Stimulated activated CD4-positive, alpha-beta T cell treated with anti-CD3 and anti-CD28 coated beads, Interleukin-12 subunit alpha, Interleukin-12 subunit beta, amount 100 ng/mL, for 24 hours (primary cell): ENCODE data around the gene GPRC5C.
A peak's percentile ranks its signal among the peaks of the same experiment; 100 is the strongest.

ENCODE experiments used
- DNase-seq, 2 experiments: peaks; one replicate each; pipeline ENCODE4 v3.0.0-alpha.2; 2020; ENCODE audit warnings: low read depth in 2 of 2

Gene GPRC5C

DNA sequence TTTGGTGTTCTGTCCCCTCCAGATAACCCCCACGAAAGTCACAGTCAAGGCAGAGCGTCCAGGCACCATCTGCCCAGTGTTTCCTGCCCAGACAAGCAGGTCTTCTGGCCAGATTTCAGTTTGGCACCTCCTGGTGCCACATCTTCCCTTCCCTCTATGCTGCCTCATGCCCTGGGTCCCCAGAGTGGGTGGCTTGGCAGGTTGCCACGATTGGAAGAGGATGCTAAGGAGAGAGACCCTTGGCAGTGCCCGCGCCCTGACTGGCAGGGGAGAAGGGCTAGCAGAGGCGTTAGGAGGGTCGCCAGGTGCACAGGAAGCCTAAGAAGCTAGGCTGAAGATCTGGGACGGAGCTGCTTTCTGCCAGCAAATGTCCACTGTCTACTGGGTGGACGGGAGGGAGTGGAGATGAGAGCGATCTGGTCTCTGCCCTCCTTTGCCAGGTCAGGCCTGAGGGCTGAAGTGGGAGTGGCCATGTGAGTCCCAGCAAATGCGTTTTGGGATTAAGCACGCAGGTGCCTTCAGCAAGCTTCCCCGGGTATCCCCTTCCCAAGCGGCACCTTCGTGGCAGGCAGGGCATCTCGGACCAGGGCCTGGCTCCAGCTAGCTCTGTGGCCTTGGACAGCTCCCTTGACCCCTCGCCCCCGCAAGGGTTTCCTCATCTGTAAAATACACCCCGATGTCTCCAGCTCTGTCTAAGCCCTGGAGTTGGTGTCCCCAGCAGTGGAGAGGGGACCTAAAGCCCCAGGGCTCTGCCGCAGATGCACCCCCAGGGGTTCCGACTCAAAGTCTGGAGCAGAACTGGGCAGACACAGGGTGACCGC, 21.2 kb downstream of the GPRC5C start:
- DNase-seq = no peak

DNA sequence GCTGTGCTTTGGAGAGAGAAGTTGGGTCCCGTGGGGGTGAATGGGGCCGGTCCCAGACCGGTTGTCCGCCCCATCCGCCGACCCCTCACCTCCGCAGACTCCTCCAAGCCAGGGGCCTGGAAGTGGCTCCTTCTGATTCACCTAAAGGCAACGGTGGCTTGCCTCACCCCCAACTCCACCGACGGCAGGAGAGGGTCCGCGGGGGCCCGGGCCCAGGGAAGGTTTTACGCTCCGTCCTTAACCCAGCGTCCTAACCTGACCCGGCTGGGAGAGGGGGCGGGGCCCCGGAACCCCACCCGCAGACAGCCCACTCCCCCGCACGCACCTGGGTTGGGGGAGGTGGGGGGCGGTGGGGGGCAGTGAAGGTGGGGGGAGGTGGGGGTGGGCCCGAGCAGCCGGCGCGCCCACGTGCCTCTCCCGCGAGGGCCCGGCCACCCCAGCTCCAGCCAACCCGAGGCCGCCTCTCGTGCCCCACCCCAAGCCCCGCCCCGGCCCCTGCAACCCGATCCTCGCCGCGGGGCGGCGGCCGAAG, 21.8 kb downstream of the GPRC5C start:
- no peak for DNase-seq

DNA sequence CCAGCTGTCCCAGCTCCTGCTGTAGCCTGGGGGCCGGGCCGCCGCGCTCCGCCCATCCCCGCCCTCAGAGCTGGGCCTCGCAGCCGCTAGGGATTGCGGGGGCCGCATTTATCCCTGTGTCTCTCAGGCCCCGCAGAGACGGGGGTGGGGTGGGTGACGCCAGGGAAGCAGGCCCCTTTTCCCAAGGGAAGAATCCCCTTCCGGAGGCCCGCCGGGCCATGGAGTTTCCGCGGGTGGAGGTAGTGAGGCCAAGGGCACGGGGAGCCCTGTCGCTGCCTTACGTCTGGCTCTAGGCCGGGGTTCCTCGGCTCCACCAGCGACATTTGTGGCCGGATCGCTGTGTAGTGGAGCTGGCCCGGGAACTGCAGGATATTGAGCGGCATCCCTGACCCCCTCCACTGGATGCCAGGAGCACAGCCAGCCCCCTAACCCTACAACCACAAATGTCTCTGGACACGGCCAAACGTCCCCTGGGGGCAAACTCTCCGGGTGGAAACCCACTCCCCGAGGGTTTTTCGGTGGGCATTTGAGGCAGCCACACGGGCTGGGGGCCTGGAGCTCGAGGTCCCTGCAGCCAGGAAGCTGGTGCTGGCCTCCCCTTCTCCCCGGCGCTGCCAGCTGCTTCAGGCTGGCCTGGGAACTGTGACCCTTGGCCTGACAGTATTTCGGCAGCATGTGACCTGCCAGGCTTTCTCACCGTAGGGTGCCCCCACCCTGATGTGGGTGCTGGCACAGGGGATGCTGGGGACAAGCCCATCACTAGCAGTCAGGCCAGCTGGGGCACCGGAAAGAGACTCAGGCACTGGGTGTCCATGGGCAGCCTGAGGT, 22.5 kb downstream of the GPRC5C start:
- DNase-seq = peak; percentile 43 to 76

DNA sequence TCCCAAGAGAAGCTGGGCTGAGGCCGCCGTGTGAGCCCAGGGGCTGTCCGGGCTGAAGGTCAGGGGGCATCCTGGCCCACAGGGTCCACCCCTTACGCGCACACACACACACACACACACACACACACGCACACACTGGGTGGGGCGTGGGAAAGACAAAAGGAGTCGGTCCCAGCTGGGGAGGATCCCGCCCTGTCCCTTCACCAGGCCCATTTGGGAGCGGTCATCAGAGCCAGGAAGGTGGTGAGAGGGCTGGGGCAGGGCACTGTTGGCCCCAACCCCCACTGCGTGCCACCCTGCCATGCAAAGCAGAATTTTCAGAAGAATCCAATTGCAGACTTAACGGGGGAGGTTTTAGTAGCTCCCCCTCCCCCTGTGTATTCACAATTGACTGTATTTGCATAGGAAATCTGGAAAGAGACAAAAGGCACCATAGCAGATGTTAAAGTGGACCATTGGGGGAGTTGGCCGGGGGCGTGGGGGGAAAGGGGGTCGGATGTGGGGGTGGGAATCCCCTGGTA, 23.2 kb downstream of the GPRC5C start:
- DNase-seq = no peak

DNA sequence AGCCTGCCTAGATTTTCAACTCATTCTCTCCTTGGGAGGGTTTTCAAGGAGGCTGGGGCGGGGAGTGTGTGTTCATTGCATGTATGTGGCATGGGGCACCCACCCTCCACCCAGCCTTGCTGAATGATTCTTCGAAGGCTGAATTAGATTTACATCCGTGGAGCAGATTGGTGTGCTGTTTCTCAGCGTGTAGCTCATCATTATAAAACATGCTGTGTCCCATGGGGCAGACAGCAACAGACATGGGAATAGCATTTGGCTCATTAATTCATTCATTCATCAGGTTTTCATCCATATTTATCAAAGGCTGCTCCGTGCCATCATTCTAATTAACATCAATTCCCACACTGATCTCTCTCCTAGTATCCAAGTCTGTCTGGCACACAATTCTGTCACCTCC, 23.9 kb downstream of the GPRC5C start:
- DNase-seq = no peak

DNA sequence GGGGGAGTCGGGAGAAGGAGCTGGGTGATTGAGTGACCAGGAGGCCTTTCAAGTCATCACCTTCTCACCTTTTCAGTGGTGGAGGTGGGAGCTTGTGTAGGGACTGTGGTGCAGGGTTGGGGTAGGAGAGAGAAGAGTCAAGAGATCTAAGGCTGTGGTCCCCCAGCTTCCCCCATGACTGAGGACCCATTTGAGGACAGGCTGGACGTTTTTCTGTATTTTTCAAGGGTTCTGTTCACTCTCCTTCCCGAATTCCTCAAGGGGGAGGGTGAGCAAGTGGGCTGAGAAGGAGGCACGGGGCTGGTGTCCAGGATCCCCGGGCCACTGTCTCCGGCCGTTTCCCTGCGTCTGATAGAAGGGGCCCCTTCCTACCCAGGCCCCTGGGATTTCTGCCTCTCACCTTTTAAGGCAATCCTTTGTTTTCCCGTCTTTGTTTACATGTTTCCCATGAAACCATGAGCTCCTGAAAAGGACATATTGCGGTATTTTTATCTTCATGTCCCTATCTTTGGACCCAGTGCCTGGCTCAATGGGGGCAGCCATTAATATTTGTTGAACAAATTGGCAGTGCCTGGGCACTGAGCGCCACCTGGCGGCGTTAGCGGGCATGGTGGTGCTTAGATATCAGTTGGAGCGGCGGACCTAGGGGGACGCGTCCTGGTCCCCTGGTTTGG, 25.4 kb downstream of the GPRC5C start:
- peak; percentile 51 to 75 for DNase-seq

DNA sequence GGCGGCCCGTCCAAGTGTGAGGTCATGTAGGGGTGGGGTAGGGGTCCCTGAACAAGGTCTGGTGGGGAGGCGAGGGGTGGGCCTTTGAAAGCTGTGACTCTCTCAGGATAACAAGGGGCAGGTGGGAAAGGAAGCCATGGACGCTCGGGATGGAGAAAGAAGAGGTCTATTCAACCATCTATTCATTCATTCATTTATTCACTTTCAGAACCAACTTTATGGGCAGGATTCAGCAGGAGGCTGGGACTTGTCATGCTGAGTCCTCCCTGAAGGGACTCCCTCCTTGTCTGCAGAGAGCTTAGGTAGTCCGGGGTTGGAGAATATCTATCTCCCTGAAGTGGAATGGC, 25.9 kb downstream of the GPRC5C start:
- DNase-seq = no peak

DNA sequence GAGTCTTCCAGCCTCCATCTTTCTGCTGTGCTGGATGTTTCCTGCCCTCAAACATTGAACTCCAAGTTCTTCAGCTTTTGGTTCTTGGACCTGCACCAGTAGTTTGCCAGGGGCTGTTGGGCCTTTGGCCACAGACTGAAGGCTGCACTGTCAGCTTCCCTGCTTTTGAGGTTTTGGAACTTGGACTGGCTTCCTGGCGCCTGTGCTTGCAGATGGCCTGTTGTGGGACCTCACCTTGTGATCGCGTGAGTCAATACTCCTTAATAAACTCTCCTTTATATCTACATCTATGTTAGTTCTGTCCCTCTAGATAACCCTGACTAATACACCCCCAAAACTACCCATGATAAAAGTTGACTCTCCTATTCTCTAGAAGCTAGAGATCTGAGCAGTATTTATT, 26.9 kb downstream of the GPRC5C start:
- DNase-seq = no peak

DNA sequence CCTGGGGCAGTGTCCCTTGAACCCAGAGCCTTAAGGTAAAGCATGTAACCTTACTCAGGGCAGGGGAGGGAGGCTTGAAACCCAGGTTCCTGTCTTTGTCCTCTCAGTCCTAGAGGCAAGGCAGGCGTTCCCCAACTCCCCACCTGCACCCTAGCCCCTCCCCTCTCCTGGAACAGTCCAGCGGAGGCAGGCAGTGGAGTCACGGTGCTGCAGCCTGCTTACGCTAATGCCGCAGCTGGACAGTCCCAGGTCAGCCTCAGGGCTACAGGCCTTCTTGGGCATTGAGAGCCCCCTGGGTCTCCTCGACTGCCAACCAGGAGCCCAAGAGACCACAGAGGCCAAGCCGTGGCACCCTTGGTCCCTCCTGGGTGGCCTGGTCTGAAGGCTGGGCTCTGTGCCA, 27.7 kb downstream of the GPRC5C start:
- no peak for DNase-seq

DNA sequence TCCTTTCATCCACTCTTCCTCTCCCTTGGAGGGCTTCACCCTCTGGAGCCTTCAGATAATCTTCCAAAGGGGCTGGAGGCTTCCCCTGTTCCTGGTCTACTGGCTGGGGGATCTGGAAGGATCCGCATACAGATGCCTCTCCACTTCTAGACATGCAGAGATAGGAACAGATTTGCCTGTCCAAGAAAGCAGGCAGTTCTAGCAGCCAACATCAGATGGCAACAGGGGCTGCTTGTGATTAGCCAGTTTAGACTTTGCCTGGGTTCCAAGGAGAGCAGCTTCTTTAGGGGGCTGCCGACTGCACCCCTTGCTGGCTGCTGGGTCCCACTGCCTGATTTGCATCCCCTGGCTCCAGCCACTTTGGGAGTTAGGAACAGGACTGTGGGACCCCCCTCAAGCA, 28.4 kb downstream of the GPRC5C start:
- no peak for DNase-seq

DNA sequence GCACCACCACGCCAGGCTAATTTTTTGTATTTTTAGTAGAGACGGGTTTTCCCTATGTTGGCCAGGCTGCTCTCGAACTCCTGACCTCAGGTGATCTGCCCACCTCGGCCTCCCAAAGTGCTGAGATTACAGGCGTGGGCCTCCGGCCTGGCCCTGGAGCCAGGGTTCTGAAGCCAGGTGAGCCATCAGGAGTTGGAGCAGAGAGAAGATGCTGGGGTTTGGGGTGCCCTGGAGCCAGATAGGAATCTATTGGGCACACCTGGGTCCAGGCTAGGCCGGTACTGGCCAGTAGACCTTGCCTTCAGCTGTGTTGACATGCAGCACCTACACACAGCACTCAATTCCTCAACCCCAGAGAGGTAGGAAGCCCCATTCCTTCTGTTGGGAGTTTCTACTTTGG, 29.1 kb downstream of the GPRC5C start:
- no peak for DNase-seq

DNA sequence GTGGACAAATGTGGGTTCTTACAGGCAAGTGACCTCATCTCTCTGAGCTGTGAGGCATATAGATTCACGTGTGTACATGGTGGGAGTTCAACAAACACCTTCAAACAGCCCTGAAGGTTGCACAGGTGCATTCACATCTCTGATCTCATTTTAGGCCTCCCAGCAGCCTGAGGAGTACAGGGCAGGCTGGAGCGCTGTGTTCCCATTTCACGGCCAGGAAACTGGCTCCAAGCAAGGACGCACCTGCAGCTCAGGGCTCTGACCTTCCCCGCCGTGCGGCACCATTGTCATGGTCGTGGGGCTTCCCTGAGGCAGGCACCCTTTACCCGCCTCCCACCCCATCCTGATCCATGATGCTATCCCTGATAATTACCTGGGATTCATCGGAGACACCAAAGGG, 29.7 kb downstream of the GPRC5C start:
- DNase-seq = no peak

DNA sequence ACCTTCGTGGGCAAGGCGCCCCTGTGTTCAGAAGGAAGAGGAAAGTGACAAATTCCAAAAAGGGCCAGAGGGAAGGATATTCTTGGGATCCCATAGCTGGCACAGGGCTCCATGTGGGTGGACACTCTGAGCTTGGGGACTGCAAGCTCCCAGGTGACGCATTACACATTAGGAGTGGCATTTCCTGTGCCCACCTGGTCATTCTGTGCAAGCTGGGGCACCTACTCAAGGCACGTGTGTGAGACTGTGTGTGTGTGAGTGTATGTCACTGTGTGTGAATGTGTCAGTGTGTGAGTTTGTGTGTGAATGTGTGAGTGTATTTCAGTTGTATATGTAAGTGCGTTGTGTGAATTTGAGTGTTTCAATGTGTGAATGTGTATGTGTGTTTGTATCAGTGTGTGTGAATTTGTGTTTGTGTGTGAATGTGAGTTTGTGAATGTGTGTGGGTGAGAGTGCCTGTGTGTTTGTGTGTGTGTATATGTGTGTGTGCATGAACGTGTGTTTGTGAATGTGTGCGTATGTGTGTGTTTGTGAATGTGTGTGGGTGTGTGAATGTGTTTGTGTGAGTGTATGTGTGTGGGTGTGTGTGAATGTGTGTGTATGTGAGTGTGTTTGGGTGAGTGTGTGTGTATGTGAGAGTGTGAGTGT, 33.0 kb downstream of the GPRC5C start:
- no peak for DNase-seq

DNA sequence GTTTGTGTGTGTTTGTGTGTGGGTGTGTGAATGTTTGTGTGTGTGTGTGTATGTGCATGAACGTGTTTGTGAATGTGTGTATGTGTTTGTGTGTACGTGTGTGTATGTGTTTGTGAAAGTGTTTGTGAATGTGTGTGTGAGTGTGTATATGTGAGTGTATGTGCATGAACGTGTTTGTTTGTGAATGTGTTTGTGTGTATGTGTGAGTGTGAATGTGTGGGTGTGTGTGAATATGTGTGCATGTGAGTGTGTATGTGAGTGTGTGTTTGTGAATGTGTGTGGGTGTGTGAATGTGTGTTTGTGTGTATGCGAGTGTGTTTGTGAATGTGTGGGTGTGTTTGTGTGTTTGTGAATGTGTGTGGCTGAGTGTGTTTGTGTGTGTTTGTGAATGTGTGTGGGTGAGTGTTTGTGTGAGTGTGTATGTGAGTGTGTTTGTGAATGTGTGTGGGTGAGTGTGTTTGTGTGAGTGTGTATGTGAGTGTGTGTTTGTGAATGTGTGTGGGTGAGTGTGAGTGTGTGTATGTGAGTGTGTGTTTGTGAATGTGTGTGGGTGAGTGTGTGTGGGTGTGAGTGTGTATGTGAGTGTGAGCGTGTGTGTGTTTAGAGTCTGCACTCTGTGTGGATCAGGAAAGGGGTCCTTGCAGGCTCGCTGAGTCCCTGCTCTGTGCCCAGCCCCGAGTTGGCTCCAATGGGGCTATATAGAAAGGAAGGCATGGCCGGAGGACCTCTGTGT, 33.7 kb downstream of the GPRC5C start:
- no peak for DNase-seq

DNA sequence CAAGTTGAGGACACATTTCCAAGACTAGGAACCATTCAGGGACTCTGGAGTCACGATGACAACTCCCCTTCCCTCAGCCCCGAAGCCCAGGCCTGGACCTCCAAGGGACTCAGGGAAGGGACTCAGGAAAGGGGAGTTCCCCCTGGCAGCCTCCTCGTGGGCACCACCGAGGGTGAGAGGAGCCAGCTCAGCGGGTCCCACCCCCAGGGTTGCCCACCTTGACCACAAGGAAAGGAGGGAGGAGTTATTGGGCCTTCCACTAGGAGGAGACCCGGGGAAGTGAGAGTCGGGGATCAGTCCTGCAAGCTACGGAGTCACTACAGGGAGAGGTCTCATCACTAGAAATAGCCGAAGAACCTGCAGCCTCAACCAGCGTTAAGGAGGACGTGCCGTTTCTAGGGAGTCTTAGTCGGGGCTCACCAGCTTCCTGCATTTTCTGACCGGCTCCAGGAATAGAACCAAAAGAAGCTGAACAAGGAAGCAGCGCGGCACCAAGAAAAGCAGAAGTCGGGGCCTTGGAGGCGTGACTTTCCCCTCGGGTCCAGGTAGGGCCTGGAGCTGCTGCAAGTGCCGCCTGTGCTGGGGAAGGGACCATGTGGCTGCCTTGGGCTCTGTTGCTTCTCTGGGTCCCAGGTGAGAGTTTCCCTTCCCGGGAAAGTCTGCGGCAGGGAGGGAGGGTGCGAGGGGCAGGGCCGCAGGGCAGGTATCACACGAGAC, 34.4 kb downstream of the GPRC5C start, which contains the start of gene CD300A:
Gene CD300A, plus strand, starts transcription at position 524 of the 717 bp plus-strand sequence. Its CDS starts 70 bp downstream, at position 594.
- DNase-seq = no peak

DNA sequence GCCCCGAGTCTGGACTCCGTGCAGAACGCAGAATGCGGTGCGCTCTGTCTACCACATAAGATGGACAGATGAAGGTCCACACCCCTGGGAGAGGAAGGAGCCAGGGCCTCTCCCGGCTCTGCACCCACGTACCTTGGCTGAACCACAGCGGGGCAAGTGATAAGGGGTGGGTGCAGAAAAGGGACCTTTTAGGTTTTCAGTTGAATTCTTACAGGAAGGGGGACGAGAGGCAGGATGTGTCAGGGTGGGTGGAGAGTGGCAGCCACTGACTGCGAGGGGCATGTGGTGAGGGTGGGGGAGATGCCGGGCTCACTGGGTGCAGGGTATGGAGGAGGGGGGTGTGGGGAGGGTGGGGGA, 34.9 kb downstream of the GPRC5C start:
- DNase-seq = no peak

DNA sequence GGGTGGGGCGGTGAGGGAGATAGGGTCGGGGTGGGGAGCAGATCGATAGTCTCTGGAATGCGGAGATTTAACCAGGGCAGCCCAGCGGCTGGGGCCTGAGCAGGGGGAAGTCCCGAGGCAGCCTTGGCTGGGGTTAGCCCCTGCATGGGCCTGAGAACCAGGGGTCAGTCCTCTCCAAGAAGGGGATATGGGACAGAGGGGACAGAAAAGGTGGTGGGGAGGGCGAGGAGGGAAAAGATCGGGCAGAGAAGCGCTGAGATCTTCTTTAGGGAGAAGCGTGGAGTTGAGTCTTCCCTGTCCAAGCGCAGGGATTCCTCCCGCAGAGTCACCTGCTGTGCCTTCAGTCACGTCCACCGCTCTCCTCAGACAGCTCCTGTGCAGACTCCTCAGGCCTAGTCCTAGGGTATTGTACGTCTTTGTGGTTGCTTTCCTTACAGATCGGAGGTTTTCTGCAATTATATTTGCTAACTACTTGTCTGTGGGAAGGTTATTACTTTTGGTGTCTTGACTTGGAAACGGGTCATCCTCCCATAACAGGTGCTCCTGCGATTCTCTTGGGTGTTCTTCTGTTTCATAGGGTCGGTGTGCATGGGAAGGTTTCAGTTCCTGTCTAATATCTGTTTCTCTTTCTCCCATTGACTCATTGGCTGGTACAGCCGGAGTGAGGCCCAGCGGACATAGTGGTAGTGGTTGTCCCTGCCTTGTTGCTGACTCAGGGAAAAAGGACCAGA, 35.5 kb downstream of the GPRC5C start:
- no peak for DNase-seq

DNA sequence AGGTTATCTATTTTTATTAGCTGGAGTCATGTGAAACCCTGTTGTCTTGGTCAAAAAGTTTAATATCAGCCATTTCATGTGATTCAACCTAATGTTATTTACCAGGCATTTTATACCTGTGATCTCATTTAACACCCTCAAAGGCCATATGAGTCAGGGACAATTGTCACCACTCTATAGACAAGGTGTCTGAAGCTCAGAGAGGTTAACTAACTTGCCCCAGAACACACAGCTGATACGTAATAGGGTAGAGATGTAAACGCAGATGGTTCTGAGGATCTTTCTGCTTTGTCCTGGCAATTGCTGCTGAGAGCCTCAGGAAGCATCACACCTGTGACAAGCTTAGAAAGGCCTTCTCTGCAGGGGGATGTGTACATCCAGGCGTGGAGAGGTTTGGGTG, 39.5 kb downstream of the GPRC5C start:
- no peak for DNase-seq

DNA sequence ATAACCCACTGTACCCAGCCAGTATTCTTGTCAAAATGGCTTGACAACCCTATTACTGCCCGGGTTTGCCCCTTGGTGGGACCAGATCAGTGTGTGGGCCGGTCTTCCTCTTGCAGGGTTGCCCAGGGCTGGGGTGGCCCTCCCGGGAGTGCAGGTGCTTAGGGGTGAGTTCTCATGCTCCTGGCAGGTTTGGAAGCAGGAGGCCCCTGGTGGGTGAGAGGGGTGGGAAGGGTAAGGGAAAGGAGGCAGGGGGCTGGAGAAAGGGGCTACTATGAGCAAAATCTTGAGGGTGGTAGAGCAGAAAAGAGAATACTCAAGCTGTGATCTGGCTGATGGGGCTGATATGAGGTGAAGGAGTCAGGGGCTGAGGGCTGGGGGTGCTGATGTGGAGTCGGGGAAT, 41.0 kb downstream of the GPRC5C start:
- no peak for DNase-seq

DNA sequence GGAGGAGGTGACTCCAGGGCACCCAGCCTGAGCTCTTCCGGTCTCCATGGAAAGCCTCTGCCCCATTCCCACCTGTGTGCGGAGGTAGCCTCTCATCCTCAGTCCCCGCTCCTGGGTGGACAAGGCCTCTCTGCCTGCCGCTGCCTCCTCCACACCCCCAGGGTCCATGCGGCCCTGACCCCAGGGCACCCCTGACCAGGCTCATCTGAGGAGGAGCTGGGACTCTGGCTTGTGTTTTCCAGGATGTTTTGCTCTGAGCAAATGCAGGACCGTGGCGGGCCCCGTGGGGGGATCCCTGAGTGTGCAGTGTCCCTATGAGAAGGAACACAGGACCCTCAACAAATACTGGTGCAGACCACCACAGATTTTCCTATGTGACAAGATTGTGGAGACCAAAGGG, 41.4 kb downstream of the GPRC5C start:
- DNase-seq = no peak
